GM12873 (cell line): ENCODE data around the gene CTIF.

Experiments used
- CTCF ChIP-seq: IDR thresholded peaks from 2 replicates; pipeline ENCODE4 v1.5.1; 2012; ENCODE audit warnings: low read depth, mild to moderate bottlenecking, moderate library complexity, low read length, control low read depth; ENCODE audit not compliant: insufficient read depth; ENCODE audit errors: missing control alignments

CTIF gene

GRCh38 chr18:48862678-48863270 is 323.9 kb downstream of the CTIF start:
- TF ChIP-seq CTCF = no peak

GRCh38 chr18:48863432-48864065 is 324.7 kb downstream of the CTIF start:
- TF ChIP-seq CTCF = no peak

- no peak for TF ChIP-seq CTCF
Measured at GRCh38 chr18:48864876-48865275, 326.0 kb downstream of the CTIF start.

GRCh38 chr18:48866028-48866733 is 327.4 kb downstream of the CTIF start:
- TF ChIP-seq CTCF = no peak

GRCh38 chr18:48866856-48867255 is 328.0 kb downstream of the CTIF start:
- no peak for TF ChIP-seq CTCF

- no peak for TF ChIP-seq CTCF
Measured at GRCh38 chr18:48867978-48868377, 329.1 kb downstream of the CTIF start.
